Lung (tissue), 12 donors: ENCODE data around the gene PXDN. TPM values are rescaled to one million over a fixed set of nuclear protein-coding genes. Genes with fewer than 3 reads are reported as not detected.
A peak's percentile ranks its signal among the peaks of the same experiment; 100 is the strongest.
"Not testable (repeated sequence)": the region's sequence is repeated elsewhere in the genome, so short reads cannot be mapped to it uniquely, and the experiment has no call there.

Experiments used
- ATAC-seq: fragments of 200-7000 bp; cut with Tn5 transposase; one replicate; pipeline ENCODE4 v1.9.1; 2020; ENCODE audit warnings: moderate number of reproducible peaks; ENCODE audit not compliant: insufficient read depth, low FRiP score
- DNase-seq, 3 donors: peaks; one replicate each; pipeline ENCODE4 v3.0.0-alpha.2; 2013 to 2017
- H3K27ac ChIP-seq, 2 donors: one replicate each; pipeline ENCODE4 v1.5.1; 2013; ENCODE audit warnings: mild to moderate bottlenecking in 2 of 2, moderate library complexity in 2 of 2, control low read depth in 1 of 2, inconsistent platforms in 1 of 2, low read depth in 1 of 2, low read length in 1 of 2
- H3K27me3 ChIP-seq, 3 donors: one replicate each; pipeline ENCODE4 v1.5.1; 2013; ENCODE audit warnings: low read length in 2 of 3; ENCODE audit not compliant: control insufficient read depth in 3 of 3, insufficient read depth in 3 of 3
- H3K36me3 ChIP-seq, 4 donors: one replicate each; pipeline ENCODE4 v1.5.1; 2013; ENCODE audit warnings: low read length in 4 of 4, mild to moderate bottlenecking in 1 of 4, moderate library complexity in 1 of 4; ENCODE audit not compliant: control insufficient read depth in 4 of 4, insufficient read depth in 4 of 4
- H3K4me1 ChIP-seq, 5 donors: one replicate each; pipeline ENCODE4 v1.5.1; 2013; ENCODE audit warnings: low read length in 5 of 5, mild to moderate bottlenecking in 2 of 5, moderate library complexity in 1 of 5; ENCODE audit not compliant: control insufficient read depth in 5 of 5, insufficient read depth in 5 of 5
- H3K4me3 ChIP-seq: one replicate; pipeline ENCODE4 v1.5.1; 2013; ENCODE audit warnings: mild to moderate bottlenecking, control low read depth, moderate library complexity
- H3K9ac ChIP-seq, 2 donors: one replicate each; pipeline ENCODE4 v1.5.1; 2013; ENCODE audit warnings: low read length in 2 of 2, control low read depth in 1 of 2; ENCODE audit not compliant: insufficient read depth in 1 of 2
- H3K9me3 ChIP-seq, 4 donors: one replicate each; pipeline ENCODE4 v1.5.1; 2013; ENCODE audit warnings: low read length in 3 of 4, mild to moderate bottlenecking in 1 of 4, moderate library complexity in 1 of 4; ENCODE audit not compliant: control insufficient read depth in 4 of 4, insufficient read depth in 3 of 4
- CTCF ChIP-seq: IDR thresholded peaks from 2 replicates; pipeline ENCODE4 v1.5.1; 2012; ENCODE audit warnings: mild to moderate bottlenecking; ENCODE audit errors: control extremely low read depth, extremely low read depth
- WGBS, 2 donors: extraction: QIAGEN DNeasy Blood & Tissue Kit; methylation state at CpG; one replicate each; pipeline ENCODE4 v1.1.7; 2013; 5-methylcytosine and 5-hydroxymethylcytosine counted together
- polyA plus RNA-seq, 2 donors: library from polyadenylated mRNA; stranded (reverse); fragments of 200-250 nt; gene quantifications; one replicate each; pipeline ENCODE4 v1.2.1, GENCODE V29; 2013
- total RNA-seq, 2 donors: library from RNA; depleted of rRNA in 1 of 2; stranded (reverse); fragments of >200 nt in 1 of 2; gene quantifications; one replicate each; pipeline ENCODE4 v1.2.1, GENCODE V29; 2014 to 2021
- donor health status: control.
- donor health status: control.
- donor health status: Bipolar disorder and iron deficiency.
- donor health status: healthy.
- donor health status: DM: yes; HTN: yes; CAD: no.

Gene PXDN
- total and polyA plus RNA-seq, 4 donors: 10.6 to 198 (median 45.1) TPM

GRCh38 chr2:1736045-1736444 lies 8.3 kb downstream of the PXDN start:
- WGBS, 2 donors: 57 to 67% methylated on average over 2 of the region's 2 CpGs
- H3K27ac ChIP-seq: no peak overlapping the region
- H3K4me1 ChIP-seq: peaks cover 0 to 31% (median 19%) of the 10 kb centered on the region in 5 donors
- peaks cover 0 to 7% (median 0%) of the 10 kb centered on the region in 4 donors for H3K36me3 ChIP-seq
- H3K9ac ChIP-seq: no peak overlapping the region
- no peak overlapping the region for H3K4me3 ChIP-seq
- no peak for TF ChIP-seq CTCF
- H3K27me3 ChIP-seq: no peaks in the 10 kb centered on the region
- DNase-seq: no peak
- H3K9me3 ChIP-seq: peaks cover 0 to 6% (median 0%) of the 10 kb centered on the region in 4 donors
- no peak for ATAC-seq

GRCh38 chr2:1733298-1733697 lies 11.0 kb downstream of the PXDN start:
- WGBS, 2 donors: 94 to 96% methylated on average over 19 of the region's 19 CpGs
- peaks cover 0 to 46% (median 34%) of the 10 kb centered on the region in 5 donors for H3K4me1 ChIP-seq
- not testable (repeated sequence) for H3K36me3 ChIP-seq, H3K27me3 ChIP-seq, H3K4me3 ChIP-seq, H3K9me3 ChIP-seq, ATAC-seq, DNase-seq, H3K9ac ChIP-seq, H3K27ac ChIP-seq

GRCh38 chr2:1731963-1732768 lies 12.1 kb downstream of the PXDN start:
- WGBS, 2 donors: 59 to 80% methylated on average over 10 of the region's 10 CpGs
- TF ChIP-seq CTCF: no peak
- H3K9ac ChIP-seq: no peak overlapping the region
- H3K4me3 ChIP-seq: no peak overlapping the region
- H3K36me3 ChIP-seq: peaks cover 0 to 7% (median 0%) of the 10 kb centered on the region in 4 donors
- DNase-seq (peak; percentile 82 to 96 (median 93)), ATAC-seq (no peak)
- peaks cover 0 to 6% (median 0%) of the 10 kb centered on the region in 4 donors for H3K9me3 ChIP-seq
- no peaks in the 10 kb centered on the region for H3K27me3 ChIP-seq
- peaks cover 0 to 57% (median 38%) of the 10 kb centered on the region in 5 donors for H3K4me1 ChIP-seq
- H3K27ac ChIP-seq: peak overlapping the region in 1 of 2 donors; percentile 67

GRCh38 chr2:1731447-1731962 lies 12.8 kb downstream of the PXDN start:
- no peak for TF ChIP-seq CTCF
- WGBS, 2 donors: 58 to 65% methylated on average over 8 of the region's 8 CpGs
- no peak for ATAC-seq

More at GRCh38 chr2:1731447-1731962, 12.8 kb downstream of the PXDN start:
- Histone ChIP-seq H3K27me3 (no peaks in the 10 kb centered on the region), H3K27ac (peak overlapping the region; percentile 4 to 86), H3K36me3 (peaks cover 0 to 5% (median 0%) of the 10 kb centered on the region in 4 donors), H3K9ac (peak overlapping the region in 1 of 2 donors; percentile 54), H3K4me3 (no peak overlapping the region), H3K9me3 (peaks cover 0 to 6% (median 0%) of the 10 kb centered on the region in 4 donors), H3K4me1 (peaks cover 0 to 63% (median 38%) of the 10 kb centered on the region in 5 donors)
- DNase-seq: peak in 2 of 3 donors; percentile 24 to 56
